Stimulated activated CD4-positive, alpha-beta T cell treated with anti-CD3 and anti-CD28 coated beads, Interleukin-15, amount 100 ng/mL, for 1 hour (primary cell): ENCODE measurements around the gene MAG.
"Not testable (repeated sequence)": the region's sequence is repeated elsewhere in the genome, so short reads cannot be mapped to it uniquely, and the experiment has no call there.

ENCODE experiments used
- DNase-seq, 2 donors: peaks; one replicate each; pipeline ENCODE4 v3.0.0-alpha.2; 2020; ENCODE audit warnings: low read depth in 1 of 2, low spot score in 1 of 2

Gene MAG

GRCh38 chr19:35279985-35280821, 11.8 kb upstream of the MAG start:
- DNase-seq: no peak

- DNase-seq: no peak
Measured at GRCh38 chr19:35281303-35281702, 10.7 kb upstream of the MAG start.

- no peak for DNase-seq
Measured at GRCh38 chr19:35284153-35285094, 7.5 kb upstream of the MAG start.

- no peak for DNase-seq
Measured at GRCh38 chr19:35285095-35285449, 6.9 kb upstream of the MAG start.

DNA sequence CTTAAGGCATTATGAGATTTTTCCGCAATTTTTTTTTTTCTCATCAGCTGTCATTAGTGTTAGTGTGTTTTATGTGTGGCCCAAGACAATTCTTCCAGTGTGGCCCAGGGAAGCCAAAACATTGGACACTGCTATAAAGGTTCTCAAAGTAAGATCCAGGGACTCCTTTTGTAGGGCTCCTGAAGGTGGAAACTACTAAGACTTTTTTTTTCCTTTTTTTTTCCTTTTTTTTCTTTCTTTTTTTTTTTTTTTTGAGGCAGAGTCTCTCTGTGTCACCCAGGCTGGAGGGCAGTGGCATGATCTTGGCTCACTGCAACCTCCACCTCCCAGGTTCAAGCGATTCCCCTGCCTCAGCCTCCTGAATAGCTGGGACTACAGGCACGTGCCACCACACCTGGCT, 6.5 kb upstream of the MAG start:
- not testable (repeated sequence) for DNase-seq

DNA sequence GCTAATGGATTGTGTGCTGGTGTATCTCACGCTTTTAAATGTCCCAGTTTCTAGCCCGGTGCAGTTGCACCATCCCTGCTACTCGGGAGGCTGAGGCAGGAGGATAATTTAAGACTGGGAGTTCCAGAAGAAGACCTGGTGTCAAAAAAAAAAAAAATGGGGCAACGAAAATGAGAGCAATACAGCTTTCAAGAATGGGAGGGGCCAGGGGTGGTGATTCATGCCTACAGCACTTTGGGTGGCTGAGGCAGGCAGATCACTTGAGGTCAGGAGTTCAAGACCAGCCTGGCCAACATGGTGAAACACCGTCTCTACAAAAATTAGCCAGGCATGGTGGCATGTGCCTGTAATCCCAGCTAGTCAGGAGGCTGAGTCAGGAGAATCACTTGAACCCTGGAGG, 5.9 kb upstream of the MAG start:
- DNase-seq: not testable (repeated sequence)

- DNase-seq: no peak
Measured at GRCh38 chr19:35287713-35288112, 4.2 kb upstream of the MAG start.

- no peak for DNase-seq
Measured at GRCh38 chr19:35288331-35288730, 3.6 kb upstream of the MAG start.

DNA sequence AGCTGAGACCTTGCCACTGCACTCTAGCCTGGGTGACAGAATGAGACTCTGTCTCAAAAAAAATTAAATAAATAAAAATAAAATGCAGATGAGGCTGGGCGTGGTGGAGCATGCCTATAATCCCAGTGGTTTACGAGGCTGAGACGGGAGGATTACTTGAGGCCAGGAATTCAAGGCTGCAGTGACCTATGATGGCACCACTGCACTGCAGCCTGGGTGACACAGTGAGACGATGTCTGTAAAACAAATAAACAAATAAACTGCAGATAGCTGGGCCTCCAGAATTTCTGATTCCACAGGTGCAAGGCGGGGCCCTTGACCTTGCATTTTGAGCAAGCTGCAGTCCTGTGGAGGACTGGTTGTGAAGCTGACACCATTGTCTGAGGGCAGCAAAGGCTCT, 3.1 kb upstream of the MAG start:
- DNase-seq: no peak

GRCh38 chr19:35290381-35291127, 1.4 kb upstream of the MAG start:
- DNase-seq: no peak

- DNase-seq: no peak
Measured at GRCh38 chr19:35291259-35291658, 702 bp upstream of the MAG start.

- DNase-seq: no peak
Measured at GRCh38 chr19:35292421-35293362, 731 bp downstream of the MAG start.

- no peak for DNase-seq
Measured at GRCh38 chr19:35293363-35293739, 1.4 kb downstream of the MAG start.

DNA sequence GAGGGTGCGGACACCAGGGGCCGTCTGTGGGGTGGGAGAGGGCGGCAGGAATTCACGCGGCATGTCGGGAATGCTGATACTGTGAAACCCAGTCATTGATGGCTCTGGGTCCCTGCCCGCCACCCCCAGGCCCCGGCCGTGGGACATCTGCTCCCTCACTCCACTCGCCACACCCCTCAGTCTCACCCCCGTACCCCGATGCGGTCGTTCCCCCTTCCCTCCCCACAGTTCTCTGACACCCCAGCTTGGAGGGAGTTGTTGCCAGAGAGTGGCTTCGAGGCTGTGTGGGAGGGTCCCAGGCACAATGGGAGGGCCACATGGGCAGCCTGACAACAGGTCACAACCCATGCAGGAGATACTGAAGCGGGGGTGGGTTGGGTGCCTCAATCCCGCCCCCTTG, 1.8 kb downstream of the MAG start:
- DNase-seq: no peak

- no peak for DNase-seq
Measured at GRCh38 chr19:35294328-35294727, 2.4 kb downstream of the MAG start.

DNA sequence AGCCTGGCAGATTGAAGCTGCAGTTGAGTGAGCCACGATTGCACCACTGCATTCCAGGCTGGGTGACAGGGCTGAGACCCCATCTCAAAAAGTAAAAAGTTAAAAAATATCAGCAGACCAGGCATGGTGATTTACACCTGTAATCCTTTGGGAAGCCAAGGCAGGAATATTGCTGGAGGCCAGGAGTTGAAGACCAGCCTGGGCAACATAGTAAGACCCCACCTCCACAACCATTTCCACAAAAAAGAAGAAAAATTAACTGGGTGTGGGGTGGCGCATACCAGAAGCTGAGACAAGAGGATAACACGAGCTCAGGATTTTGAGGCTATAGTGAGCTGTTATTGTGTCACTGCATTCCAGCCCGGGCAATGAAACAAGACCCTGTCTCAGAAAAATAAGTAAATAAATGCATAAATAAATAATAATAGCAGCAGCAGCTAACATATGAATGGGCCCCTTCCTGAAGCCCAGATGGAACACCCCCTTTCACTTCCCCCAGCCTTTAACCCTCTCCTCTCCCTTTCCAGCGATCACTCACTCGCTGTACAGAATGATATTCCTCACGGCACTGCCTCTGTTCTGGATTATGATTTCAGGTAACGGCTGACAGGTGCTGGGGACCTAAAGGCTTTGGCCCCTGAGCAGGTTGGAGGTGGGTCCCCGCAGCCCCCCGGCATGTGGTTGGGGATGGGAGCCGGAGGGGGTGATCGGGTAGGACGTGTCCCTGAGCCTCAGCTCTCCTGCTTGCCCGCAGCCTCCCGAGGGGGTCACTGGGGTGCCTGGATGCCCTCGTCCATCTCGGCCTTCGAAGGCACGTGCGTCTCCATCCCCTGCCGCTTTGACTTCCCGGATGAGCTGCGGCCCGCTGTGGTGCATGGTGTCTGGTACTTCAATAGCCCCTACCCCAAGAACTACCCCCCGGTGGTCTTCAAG, 3.2 kb downstream of the MAG start:
- no peak for DNase-seq

DNA sequence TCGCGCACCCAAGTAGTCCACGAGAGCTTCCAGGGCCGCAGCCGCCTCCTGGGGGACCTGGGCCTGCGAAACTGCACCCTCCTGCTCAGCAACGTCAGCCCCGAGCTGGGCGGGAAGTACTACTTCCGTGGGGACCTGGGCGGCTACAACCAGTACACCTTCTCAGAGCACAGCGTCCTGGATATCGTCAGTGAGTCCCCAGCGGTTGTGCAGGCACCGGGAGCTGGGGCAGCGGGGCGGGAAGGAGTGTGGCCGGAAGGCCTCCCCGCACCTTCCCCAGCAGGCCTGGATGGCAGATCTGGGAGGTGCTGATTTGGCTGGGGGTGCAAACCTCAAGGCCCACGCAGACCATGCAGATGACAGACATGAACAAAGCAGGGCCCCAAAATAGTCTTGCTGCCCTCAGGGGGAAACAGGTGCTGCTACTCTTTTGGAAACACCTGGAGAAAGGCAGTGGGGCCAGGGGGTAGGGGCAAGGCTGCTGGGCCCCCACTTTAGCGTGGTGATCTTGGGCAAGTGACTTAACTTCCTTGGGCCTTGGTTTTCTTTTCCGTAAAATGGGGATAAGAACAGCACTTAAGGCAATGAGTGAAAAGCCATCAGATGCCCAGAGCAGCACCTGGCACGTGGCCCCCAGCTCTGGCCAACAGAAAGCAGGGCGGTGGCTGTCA, 4.0 kb downstream of the MAG start:
- DNase-seq: no peak

- DNase-seq: no peak
Measured at GRCh38 chr19:35296644-35297514, 4.9 kb downstream of the MAG start.
